GM19240 (cell line): Measurements from ENCODE around the gene ADIG.

Experiments used
- DNase-seq: peaks from one replicate; pipeline ENCODE4 v3.0.0; 2011; ENCODE audit warnings: low spot score; ENCODE audit not compliant: insufficient read length

Gene ADIG

GRCh38 chr20:38581013-38581412 is at the start of gene ADIG:
Gene ADIG, plus strand, starts transcription at chr20:38581197. Its CDS starts 54 bp downstream, at chr20:38581251.
- DNase-seq, result no peak

- no peak for DNase-seq
Measured at GRCh38 chr20:38534756-38535155, 46.2 kb upstream of the ADIG start.

- no peak for DNase-seq
Measured at GRCh38 chr20:38536310-38536709, 44.7 kb upstream of the ADIG start.

GRCh38 chr20:38537176-38537575 is 43.8 kb upstream of the ADIG start:
- DNase-seq, result no peak

GRCh38 chr20:38538789-38539188 is 42.2 kb upstream of the ADIG start:
- no peak for DNase-seq

GRCh38 chr20:38543014-38543906 is 37.7 kb upstream of the ADIG start:
- no peak for DNase-seq

GRCh38 chr20:38545771-38546170 is 35.2 kb upstream of the ADIG start:
- no peak for DNase-seq

GRCh38 chr20:38547288-38548085 is 33.5 kb upstream of the ADIG start:
- no peak for DNase-seq

- DNase-seq, result no peak
Measured at GRCh38 chr20:38548356-38549083, 32.5 kb upstream of the ADIG start.

- no peak for DNase-seq
Measured at GRCh38 chr20:38550274-38550673, 30.7 kb upstream of the ADIG start.

GRCh38 chr20:38551056-38551626 is 29.9 kb upstream of the ADIG start:
- no peak for DNase-seq

GRCh38 chr20:38554986-38555385 is 26.0 kb upstream of the ADIG start:
- no peak for DNase-seq

GRCh38 chr20:38555395-38555794 is 25.6 kb upstream of the ADIG start:
- no peak for DNase-seq

- no peak for DNase-seq
Measured at GRCh38 chr20:38557174-38557573, 23.8 kb upstream of the ADIG start.

- no peak for DNase-seq
Measured at GRCh38 chr20:38558596-38559360, 22.2 kb upstream of the ADIG start.

- no peak for DNase-seq
Measured at GRCh38 chr20:38559764-38560163, 21.2 kb upstream of the ADIG start.

GRCh38 chr20:38563802-38564431 is 17.1 kb upstream of the ADIG start:
- DNase-seq, result no peak

GRCh38 chr20:38564680-38565079 is 16.3 kb upstream of the ADIG start:
- DNase-seq, result no peak

- DNase-seq, result no peak
Measured at GRCh38 chr20:38566036-38566598, 14.9 kb upstream of the ADIG start.
